ENCODE results near the gene DIAPH1.

The DIAPH1 gene

DNA sequence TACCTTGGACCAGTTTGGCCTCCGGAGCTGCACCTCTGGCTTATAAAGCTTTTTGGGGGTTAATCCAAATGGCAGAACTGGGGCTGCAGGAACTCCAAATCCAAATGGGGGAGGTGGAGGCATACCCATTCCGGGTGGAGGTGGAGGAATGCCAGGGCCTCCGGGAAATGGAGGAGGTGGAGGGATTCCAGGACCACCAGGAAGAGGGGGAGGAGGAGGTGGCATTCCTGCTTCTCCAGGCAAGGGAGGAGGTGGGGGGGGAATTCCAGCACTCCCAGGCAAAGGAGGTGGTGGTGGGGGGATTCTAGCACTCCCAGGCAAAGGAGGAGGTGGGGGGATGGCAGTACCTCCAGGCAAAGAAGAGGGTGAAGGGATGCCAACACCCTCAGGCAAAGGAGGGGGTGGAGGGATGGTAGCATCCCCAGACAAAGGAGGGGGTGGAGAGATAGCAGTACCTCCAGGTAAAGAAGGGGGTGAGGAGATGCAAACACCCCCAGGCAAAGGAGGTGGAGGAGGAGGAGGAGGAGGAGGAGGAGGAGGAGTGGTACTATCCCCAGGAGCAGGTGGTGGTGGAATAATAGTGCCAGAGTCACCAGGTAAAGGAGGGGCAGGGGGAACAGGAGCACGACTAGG, 45.2 kb downstream of the DIAPH1 start:
- H4K8ac ChIP-seq (ENCODE audit: low read length), result no peak overlapping the region
- no peaks in the 10 kb centered on the region for H3K27me3 ChIP-seq (ENCODE audit: control insufficient read depth in 1 of 2, insufficient read depth in 1 of 2, low read length in 2 of 2)
- H3K4me1 ChIP-seq (ENCODE audit: control insufficient read depth, insufficient read depth, low read depth, low read length), result peaks cover 8% of the 10 kb centered on the region
- no peak overlapping the region for H2BK12ac ChIP-seq (ENCODE audit: low read length in 2 of 2)
- H3K23ac ChIP-seq (ENCODE audit: low read length in 2 of 2), result no peak overlapping the region
- H3K79me1 ChIP-seq (replicated peaks; ENCODE audit: low read length, poor library complexity, severe bottlenecking), result peaks cover 5% of the 10 kb centered on the region
- no peak overlapping the region for H2BK120ac ChIP-seq (ENCODE audit: low read depth, low read length)
- no peak overlapping the region for H4K91ac ChIP-seq (ENCODE audit: low read length)
- H2BK5ac ChIP-seq (ENCODE audit: low read depth, low read length, poor library complexity, severe bottlenecking), result no peak overlapping the region
- H3K9me3 ChIP-seq (ENCODE audit: control insufficient read depth, low read length), result no peaks in the 10 kb centered on the region
- H3K4ac ChIP-seq (ENCODE audit: low read depth in 1 of 2, low read length in 2 of 2), result no peak overlapping the region
- H3K4me3 ChIP-seq (ENCODE audit: insufficient read depth in 1 of 2, low read depth in 1 of 2, low read length in 2 of 2), result no peak overlapping the region
- peaks cover 9 to 85% of the 10 kb centered on the region in 2 experiments for H3K36me3 ChIP-seq (ENCODE audit: control insufficient read depth in 1 of 2, insufficient read depth in 2 of 2, low read depth in 1 of 2, low read length in 2 of 2)
- H2AK5ac ChIP-seq (ENCODE audit: low read length, severe bottlenecking), result no peak overlapping the region
- H2BK15ac ChIP-seq (ENCODE audit: low read depth, poor library complexity, severe bottlenecking), result no peak overlapping the region
- H3K4me2 ChIP-seq (ENCODE audit: low read length, poor library complexity, severe bottlenecking), result no peak overlapping the region
- no peak overlapping the region for H3K27ac ChIP-seq (ENCODE audit: low read length, poor library complexity, severe bottlenecking)
- no peak overlapping the region for H2AFZ ChIP-seq (ENCODE audit: low read depth, low read length)
- no peak overlapping the region for H3K14ac ChIP-seq (ENCODE audit: low read length in 2 of 2)
- H3K18ac ChIP-seq (ENCODE audit: low read depth in 1 of 2, low read length in 2 of 2), result no peak overlapping the region
- no peak for DNase-seq
- H3K9ac ChIP-seq (ENCODE audit: low read length), result no peak overlapping the region
- 97% methylated on average over 3 of the region's 4 CpGs for WGBS

DNA sequence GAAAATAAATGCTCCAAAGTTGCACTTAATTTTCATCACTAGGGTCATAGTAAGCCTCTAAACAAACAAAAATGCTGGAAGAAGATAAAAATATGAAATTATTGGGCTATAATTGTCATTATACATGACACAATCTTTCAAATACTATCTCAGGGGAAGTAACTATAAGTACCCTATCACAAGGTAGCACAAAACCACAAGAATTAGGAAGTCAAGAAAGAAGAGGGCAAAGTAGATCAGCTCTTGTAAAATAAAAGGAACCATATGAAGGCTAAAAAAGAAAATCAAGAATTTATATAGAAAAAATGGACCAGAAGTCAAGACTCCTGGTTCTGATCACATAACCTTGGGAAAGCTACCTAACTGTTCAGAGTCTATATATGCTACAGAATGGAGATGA, 48.1 kb downstream of the DIAPH1 start:
- Histone ChIP-seq H4K8ac (ENCODE audit: low read length) (no peak overlapping the region), H2AFZ (ENCODE audit: low read depth, low read length) (no peak overlapping the region)

GRCh38 chr5:141567513-141568117, 51.2 kb downstream of the DIAPH1 start:
- H2BK5ac ChIP-seq (ENCODE audit: low read depth, low read length, poor library complexity, severe bottlenecking), result no peak overlapping the region
- peak; percentile 37 for DNase-seq
- no peak overlapping the region for H3K4me2 ChIP-seq (ENCODE audit: low read length, poor library complexity, severe bottlenecking)
- H4K91ac ChIP-seq (ENCODE audit: low read length), result no peak overlapping the region
- no peak overlapping the region for H2AFZ ChIP-seq (ENCODE audit: low read depth, low read length)
- no peaks in the 10 kb centered on the region for H3K4me1 ChIP-seq (ENCODE audit: control insufficient read depth, insufficient read depth, low read depth, low read length)
- H3K27me3 ChIP-seq (ENCODE audit: control insufficient read depth in 1 of 2, insufficient read depth in 1 of 2, low read length in 2 of 2), result no peaks in the 10 kb centered on the region
- H3K27ac ChIP-seq (ENCODE audit: low read length, poor library complexity, severe bottlenecking), result no peak overlapping the region
- peaks cover 5 to 77% of the 10 kb centered on the region in 2 experiments for H3K36me3 ChIP-seq (ENCODE audit: control insufficient read depth in 1 of 2, insufficient read depth in 2 of 2, low read depth in 1 of 2, low read length in 2 of 2)
- no peaks in the 10 kb centered on the region for H3K9me3 ChIP-seq (ENCODE audit: control insufficient read depth, low read length)
- H3K18ac ChIP-seq (ENCODE audit: low read depth in 1 of 2, low read length in 2 of 2), result no peak overlapping the region
- H3K4me3 ChIP-seq (ENCODE audit: insufficient read depth in 1 of 2, low read depth in 1 of 2, low read length in 2 of 2), result no peak overlapping the region
- 88% methylated on average over 1 of the region's 2 CpGs for WGBS
- no peak overlapping the region for H3K23ac ChIP-seq (ENCODE audit: low read length in 2 of 2)
- H3K4ac ChIP-seq (ENCODE audit: low read depth in 1 of 2, low read length in 2 of 2), result no peak overlapping the region
- no peak overlapping the region for H2BK120ac ChIP-seq (ENCODE audit: low read depth, low read length)
- H3K9ac ChIP-seq (ENCODE audit: low read length), result no peak overlapping the region
- no peak overlapping the region for H4K8ac ChIP-seq (ENCODE audit: low read length)
- H2BK15ac ChIP-seq (ENCODE audit: low read depth, poor library complexity, severe bottlenecking), result no peak overlapping the region
- H2BK12ac ChIP-seq (ENCODE audit: low read length in 2 of 2), result no peak overlapping the region
- H3K14ac ChIP-seq (ENCODE audit: low read length in 2 of 2), result no peak overlapping the region
- H3K79me1 ChIP-seq (replicated peaks; ENCODE audit: low read length, poor library complexity, severe bottlenecking), result peaks cover 6% of the 10 kb centered on the region
- no peak overlapping the region for H2AK5ac ChIP-seq (ENCODE audit: low read length, severe bottlenecking)

More for the DNA sequence above, 48.1 kb downstream of the DIAPH1 start:
- Histone ChIP-seq H3K4me1 (ENCODE audit: control insufficient read depth, insufficient read depth, low read depth, low read length) (peaks cover 8% of the 10 kb centered on the region), H4K91ac (ENCODE audit: low read length) (no peak overlapping the region), H3K79me1 (replicated peaks; ENCODE audit: low read length, poor library complexity, severe bottlenecking) (peaks cover 7% of the 10 kb centered on the region), H2BK12ac (ENCODE audit: low read length in 2 of 2) (no peak overlapping the region), H3K9me3 (ENCODE audit: control insufficient read depth, low read length) (no peaks in the 10 kb centered on the region), H3K27ac (ENCODE audit: low read length, poor library complexity, severe bottlenecking) (no peak overlapping the region), H3K27me3 (ENCODE audit: control insufficient read depth in 1 of 2, insufficient read depth in 1 of 2, low read length in 2 of 2) (no peaks in the 10 kb centered on the region), H2BK120ac (ENCODE audit: low read depth, low read length) (no peak overlapping the region), H3K4me2 (ENCODE audit: low read length, poor library complexity, severe bottlenecking) (no peak overlapping the region), H3K23ac (ENCODE audit: low read length in 2 of 2) (no peak overlapping the region), H3K4me3 (ENCODE audit: insufficient read depth in 1 of 2, low read depth in 1 of 2, low read length in 2 of 2) (no peak overlapping the region), H3K9ac (ENCODE audit: low read length) (no peak overlapping the region), H2AK5ac (ENCODE audit: low read length, severe bottlenecking) (no peak overlapping the region), H2BK15ac (ENCODE audit: low read depth, poor library complexity, severe bottlenecking) (no peak overlapping the region), H3K36me3 (ENCODE audit: control insufficient read depth in 1 of 2, insufficient read depth in 2 of 2, low read depth in 1 of 2, low read length in 2 of 2) (peaks cover 9 to 75% of the 10 kb centered on the region in 2 experiments), H3K14ac (ENCODE audit: low read length in 2 of 2) (no peak overlapping the region), H3K4ac (ENCODE audit: low read depth in 1 of 2, low read length in 2 of 2) (no peak overlapping the region), H3K18ac (ENCODE audit: low read depth in 1 of 2, low read length in 2 of 2) (no peak overlapping the region), H2BK5ac (ENCODE audit: low read depth, low read length, poor library complexity, severe bottlenecking) (no peak overlapping the region)
- DNase-seq, result no peak

DNA sequence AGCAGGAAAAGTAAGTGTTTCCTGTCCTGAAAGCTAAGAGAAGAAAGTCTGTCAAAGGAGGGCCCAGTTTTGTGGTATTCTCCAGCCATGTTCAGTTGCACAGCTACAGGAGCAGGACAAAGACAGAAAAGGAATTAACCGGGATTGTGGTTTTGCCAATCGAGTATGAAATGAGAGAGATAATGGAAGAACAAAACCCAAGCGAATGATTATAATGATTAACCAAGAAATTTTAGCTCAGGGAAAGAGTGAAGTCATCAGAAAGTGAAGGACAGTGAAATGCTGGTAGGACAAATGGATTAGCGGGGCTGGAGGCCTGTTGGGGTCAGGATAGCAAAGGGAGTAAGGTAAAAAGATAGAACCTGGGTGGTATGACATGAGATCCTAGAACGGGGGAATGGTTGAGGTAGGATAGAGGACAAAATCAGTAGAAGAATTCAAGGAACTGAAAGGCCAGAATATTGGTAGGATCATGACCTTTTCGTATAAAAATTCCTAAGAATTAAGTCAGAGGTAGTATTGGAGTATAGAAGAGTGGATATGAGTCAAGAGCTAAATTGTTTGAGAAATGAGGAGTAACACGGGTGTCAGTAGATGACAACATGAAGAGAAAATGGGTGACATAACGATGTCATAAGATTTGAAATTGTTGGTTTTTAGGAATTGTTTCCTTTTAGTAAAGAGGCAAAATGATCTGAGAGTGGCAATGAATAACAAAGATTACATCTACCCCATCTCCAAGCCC, 52.8 kb downstream of the DIAPH1 start:
- no peaks in the 10 kb centered on the region for H3K4me1 ChIP-seq (ENCODE audit: control insufficient read depth, insufficient read depth, low read depth, low read length)
- H2AK5ac ChIP-seq (ENCODE audit: low read length, severe bottlenecking), result no peak overlapping the region
- peak overlapping the region; percentile 58 for H3K9ac ChIP-seq (ENCODE audit: low read length)
- no peak overlapping the region for H3K4me3 ChIP-seq (ENCODE audit: insufficient read depth in 1 of 2, low read depth in 1 of 2, low read length in 2 of 2)
- no peaks in the 10 kb centered on the region for H3K9me3 ChIP-seq (ENCODE audit: control insufficient read depth, low read length)
- WGBS, result 88% methylated on average over 7 of the region's 8 CpGs
- no peaks in the 10 kb centered on the region for H3K27me3 ChIP-seq (ENCODE audit: control insufficient read depth in 1 of 2, insufficient read depth in 1 of 2, low read length in 2 of 2)
- no peak overlapping the region for H3K14ac ChIP-seq (ENCODE audit: low read length in 2 of 2)
- H4K8ac ChIP-seq (ENCODE audit: low read length), result no peak overlapping the region
- peaks cover 5 to 73% of the 10 kb centered on the region in 2 experiments for H3K36me3 ChIP-seq (ENCODE audit: control insufficient read depth in 1 of 2, insufficient read depth in 2 of 2, low read depth in 1 of 2, low read length in 2 of 2)
- no peak overlapping the region for H4K91ac ChIP-seq (ENCODE audit: low read length)
- H3K18ac ChIP-seq (ENCODE audit: low read depth in 1 of 2, low read length in 2 of 2), result no peak overlapping the region
- H3K4ac ChIP-seq (ENCODE audit: low read depth in 1 of 2, low read length in 2 of 2), result no peak overlapping the region
- no peak overlapping the region for H2BK5ac ChIP-seq (ENCODE audit: low read depth, low read length, poor library complexity, severe bottlenecking)
- H2BK15ac ChIP-seq (ENCODE audit: low read depth, poor library complexity, severe bottlenecking), result no peak overlapping the region
- peaks cover 6% of the 10 kb centered on the region for H3K79me1 ChIP-seq (replicated peaks; ENCODE audit: low read length, poor library complexity, severe bottlenecking)
- no peak for DNase-seq
- no peak overlapping the region for H3K4me2 ChIP-seq (ENCODE audit: low read length, poor library complexity, severe bottlenecking)
- no peak overlapping the region for H2BK120ac ChIP-seq (ENCODE audit: low read depth, low read length)
- H2AFZ ChIP-seq (ENCODE audit: low read depth, low read length), result no peak overlapping the region
- no peak overlapping the region for H3K23ac ChIP-seq (ENCODE audit: low read length in 2 of 2)
- peak overlapping the region; percentile 33 for H3K27ac ChIP-seq (ENCODE audit: low read length, poor library complexity, severe bottlenecking)
- peak overlapping the region in 1 of 2 experiments; percentile 6 for H2BK12ac ChIP-seq (ENCODE audit: low read length in 2 of 2)

Measured in mesenchymal stem cell (in vitro differentiated cells and primary cell).